ENCODE data around the gene IKZF1. TPM values are rescaled to one million over a fixed set of nuclear protein-coding genes. Genes with fewer than 3 reads are reported as not detected.

IKZF1 gene
- total RNA-seq, 1 donor from 2014 or later = 1.1 TPM

DNA sequence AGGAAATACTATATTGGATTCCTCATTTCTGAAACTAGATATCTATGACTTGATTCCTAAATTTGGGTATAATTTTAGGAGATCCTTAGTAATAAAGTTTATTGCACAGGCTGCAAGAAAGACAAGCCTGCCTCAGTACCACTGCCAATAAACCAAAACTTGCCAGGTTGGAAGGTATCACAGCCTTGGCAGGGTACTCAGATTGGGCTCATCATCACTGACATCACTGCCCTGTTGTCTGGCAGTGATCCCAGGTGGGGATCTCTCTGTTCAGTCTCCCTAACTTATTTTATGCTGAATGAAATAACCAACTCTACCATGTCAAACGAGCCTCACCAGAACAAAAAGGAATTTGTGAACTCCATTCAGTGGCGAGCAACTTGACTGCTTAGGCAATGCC is 126.8 kb downstream of the IKZF1 start:
- H3K36me3 Mint-ChIP-seq (ENCODE audit: unreplicated experiment) = no peaks in the 10 kb centered on the region
- H3K27ac Mint-ChIP-seq (ENCODE audit: unreplicated experiment) = no peak overlapping the region
- TF ChIP-seq, protein P1, sequence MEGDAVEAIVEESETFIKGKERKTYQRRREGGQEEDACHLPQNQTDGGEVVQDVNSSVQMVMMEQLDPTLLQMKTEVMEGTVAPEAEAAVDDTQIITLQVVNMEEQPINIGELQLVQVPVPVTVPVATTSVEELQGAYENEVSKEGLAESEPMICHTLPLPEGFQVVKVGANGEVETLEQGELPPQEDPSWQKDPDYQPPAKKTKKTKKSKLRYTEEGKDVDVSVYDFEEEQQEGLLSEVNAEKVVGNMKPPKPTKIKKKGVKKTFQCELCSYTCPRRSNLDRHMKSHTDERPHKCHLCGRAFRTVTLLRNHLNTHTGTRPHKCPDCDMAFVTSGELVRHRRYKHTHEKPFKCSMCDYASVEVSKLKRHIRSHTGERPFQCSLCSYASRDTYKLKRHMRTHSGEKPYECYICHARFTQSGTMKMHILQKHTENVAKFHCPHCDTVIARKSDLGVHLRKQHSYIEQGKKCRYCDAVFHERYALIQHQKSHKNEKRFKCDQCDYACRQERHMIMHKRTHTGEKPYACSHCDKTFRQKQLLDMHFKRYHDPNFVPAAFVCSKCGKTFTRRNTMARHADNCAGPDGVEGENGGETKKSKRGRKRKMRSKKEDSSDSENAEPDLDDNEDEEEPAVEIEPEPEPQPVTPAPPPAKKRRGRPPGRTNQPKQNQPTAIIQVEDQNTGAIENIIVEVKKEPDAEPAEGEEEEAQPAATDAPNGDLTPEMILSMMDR (IDR thresholded peaks at IDR 0.05; ENCODE audit: partially characterized antibody, unreplicated experiment) = no peak
- H3K4me3 Mint-ChIP-seq (ENCODE audit: unreplicated experiment) = no peak overlapping the region
- no peaks in the 10 kb centered on the region for H3K9me3 Mint-ChIP-seq (ENCODE audit: unreplicated experiment)
- H3K27me3 Mint-ChIP-seq (ENCODE audit: unreplicated experiment) = no peaks in the 10 kb centered on the region
- H3K4me1 Mint-ChIP-seq (ENCODE audit: low read depth, unreplicated experiment) = no peaks in the 10 kb centered on the region
- no peak for DNase-seq

DNA sequence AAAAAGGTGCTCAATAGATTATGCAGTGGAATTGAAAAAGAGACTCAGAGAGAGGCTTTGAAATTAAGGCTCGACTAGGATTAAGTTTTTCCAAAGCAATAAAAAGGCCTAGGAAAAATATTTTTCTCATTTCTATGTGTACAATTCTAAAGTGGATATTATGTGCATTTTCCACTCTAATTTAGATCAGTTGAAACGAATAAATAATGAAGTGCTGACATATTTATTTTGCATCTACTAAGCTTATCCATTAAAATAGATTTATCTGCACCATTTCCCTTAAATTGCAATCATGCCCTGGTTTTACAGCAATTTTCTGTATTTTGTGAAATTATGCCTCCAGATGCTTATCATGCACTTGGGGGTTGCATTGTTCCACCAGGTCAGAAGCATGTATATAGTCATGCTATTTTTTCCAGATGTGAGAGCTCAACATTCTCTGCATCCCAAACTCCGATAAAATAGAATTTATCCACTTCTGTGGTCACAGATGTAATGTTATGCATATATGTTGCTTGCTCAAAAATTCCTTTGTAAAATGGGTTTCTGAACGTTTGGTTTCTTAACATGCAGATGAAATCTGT is 127.3 kb downstream of the IKZF1 start:
- no peak overlapping the region for H3K27ac Mint-ChIP-seq (ENCODE audit: unreplicated experiment)
- H3K36me3 Mint-ChIP-seq (ENCODE audit: unreplicated experiment) = no peaks in the 10 kb centered on the region
- no peaks in the 10 kb centered on the region for H3K27me3 Mint-ChIP-seq (ENCODE audit: unreplicated experiment)
- no peaks in the 10 kb centered on the region for H3K4me1 Mint-ChIP-seq (ENCODE audit: low read depth, unreplicated experiment)
- no peak overlapping the region for H3K4me3 Mint-ChIP-seq (ENCODE audit: unreplicated experiment)
- TF ChIP-seq, protein P1 (IDR thresholded peaks at IDR 0.05; ENCODE audit: partially characterized antibody, unreplicated experiment) = no peak
- DNase-seq = no peak
- H3K9me3 Mint-ChIP-seq (ENCODE audit: unreplicated experiment) = no peaks in the 10 kb centered on the region

DNA sequence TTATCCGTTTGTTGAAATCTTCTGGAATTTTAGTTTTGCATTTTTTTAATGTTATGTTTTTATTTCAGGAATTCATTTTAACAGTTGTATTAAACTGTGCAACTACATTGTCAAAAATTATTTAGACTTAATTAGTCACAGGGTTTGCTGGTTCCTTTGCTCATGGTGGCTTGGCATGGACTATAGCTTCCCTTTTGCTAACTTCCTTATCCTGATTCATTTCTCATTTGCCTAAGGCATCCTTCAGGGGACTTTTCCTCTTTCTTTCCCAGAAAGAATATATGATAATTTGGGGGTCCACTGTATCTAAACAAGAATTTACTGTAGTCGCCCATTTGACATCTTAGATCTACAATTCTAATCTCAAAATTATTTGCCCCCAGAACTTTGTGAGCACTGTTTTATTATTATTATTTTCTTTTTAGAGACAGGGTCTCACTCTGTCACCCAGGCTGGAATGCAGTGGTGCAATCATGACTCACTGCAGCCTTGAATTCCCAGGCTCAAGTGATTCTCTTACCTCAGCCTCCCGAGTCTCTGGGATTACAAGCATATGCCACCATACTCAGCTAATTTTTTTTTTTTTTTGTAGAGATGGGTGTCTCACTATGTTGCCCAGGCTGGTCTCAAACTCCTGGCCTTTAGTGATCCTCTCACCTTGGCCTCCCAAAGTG is 131.8 kb downstream of the IKZF1 start:
- DNase-seq = no peak
- H3K36me3 Mint-ChIP-seq (ENCODE audit: unreplicated experiment) = no peaks in the 10 kb centered on the region
- TF ChIP-seq, protein P1 (IDR thresholded peaks at IDR 0.05; ENCODE audit: partially characterized antibody, unreplicated experiment) = no peak
- no peak overlapping the region for H3K27ac Mint-ChIP-seq (ENCODE audit: unreplicated experiment)
- H3K4me1 Mint-ChIP-seq (ENCODE audit: low read depth, unreplicated experiment) = no peaks in the 10 kb centered on the region
- H3K27me3 Mint-ChIP-seq (ENCODE audit: unreplicated experiment) = no peaks in the 10 kb centered on the region
- H3K4me3 Mint-ChIP-seq (ENCODE audit: unreplicated experiment) = no peak overlapping the region
- H3K9me3 Mint-ChIP-seq (ENCODE audit: unreplicated experiment) = peaks cover 2% of the 10 kb centered on the region

DNA sequence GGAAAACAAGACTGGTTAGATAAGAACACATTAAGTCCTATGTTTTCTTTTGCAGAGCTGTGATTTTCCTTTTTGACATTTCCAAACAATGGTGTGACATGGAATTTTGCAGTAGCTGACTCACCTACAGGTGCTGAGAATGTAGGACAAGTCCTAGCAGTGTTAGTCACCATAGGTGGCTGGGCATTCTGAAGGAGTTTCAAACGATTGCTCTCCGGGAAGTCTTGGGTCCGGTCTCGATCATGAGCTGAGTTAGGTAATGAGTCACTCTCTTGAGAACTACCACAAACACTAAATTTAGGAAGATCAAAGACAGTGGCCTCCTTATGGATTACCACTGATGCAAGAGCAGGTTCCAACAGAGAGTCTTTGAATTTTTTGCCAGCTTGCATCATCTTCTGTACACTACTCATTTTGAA is 142.0 kb downstream of the IKZF1 start:
- TF ChIP-seq, protein P1 (IDR thresholded peaks at IDR 0.05; ENCODE audit: partially characterized antibody, unreplicated experiment) = no peak
- Mint-ChIP-seq H3K27me3 (ENCODE audit: unreplicated experiment) (no peaks in the 10 kb centered on the region), H3K4me1 (ENCODE audit: low read depth, unreplicated experiment) (peaks cover 4% of the 10 kb centered on the region), H3K36me3 (ENCODE audit: unreplicated experiment) (no peaks in the 10 kb centered on the region), H3K27ac (ENCODE audit: unreplicated experiment) (no peak overlapping the region), H3K4me3 (ENCODE audit: unreplicated experiment) (no peak overlapping the region), H3K9me3 (ENCODE audit: unreplicated experiment) (no peaks in the 10 kb centered on the region)
- no peak for DNase-seq

DNA sequence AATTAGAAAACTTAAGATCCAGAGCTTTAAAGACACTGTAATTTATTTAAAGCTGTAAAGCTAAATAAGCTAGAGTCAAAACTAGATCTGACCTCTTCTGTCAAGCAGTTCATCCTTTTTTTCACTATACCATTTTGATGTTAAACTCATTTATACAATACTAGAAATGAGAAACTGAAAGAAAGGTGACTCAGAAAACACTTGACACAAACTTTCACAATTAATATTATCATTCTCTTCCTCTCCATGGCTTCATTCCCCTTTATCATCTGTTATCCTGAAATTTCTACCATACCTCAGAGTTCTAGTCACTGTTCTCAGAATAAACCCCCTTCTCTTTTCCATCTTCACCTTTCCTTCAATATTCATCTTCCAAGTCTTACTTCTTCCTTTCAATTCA is 144.3 kb downstream of the IKZF1 start:
- Mint-ChIP-seq H3K4me1 (ENCODE audit: low read depth, unreplicated experiment) (peaks cover 4% of the 10 kb centered on the region), H3K4me3 (ENCODE audit: unreplicated experiment) (no peak overlapping the region), H3K27me3 (ENCODE audit: unreplicated experiment) (no peaks in the 10 kb centered on the region), H3K36me3 (ENCODE audit: unreplicated experiment) (no peaks in the 10 kb centered on the region), H3K9me3 (ENCODE audit: unreplicated experiment) (no peaks in the 10 kb centered on the region), H3K27ac (ENCODE audit: unreplicated experiment) (no peak overlapping the region)
- no peak for DNase-seq
- TF ChIP-seq, protein P1 (IDR thresholded peaks at IDR 0.05; ENCODE audit: partially characterized antibody, unreplicated experiment) = no peak
